ENCODE data around the gene RSAD1.

DNA sequence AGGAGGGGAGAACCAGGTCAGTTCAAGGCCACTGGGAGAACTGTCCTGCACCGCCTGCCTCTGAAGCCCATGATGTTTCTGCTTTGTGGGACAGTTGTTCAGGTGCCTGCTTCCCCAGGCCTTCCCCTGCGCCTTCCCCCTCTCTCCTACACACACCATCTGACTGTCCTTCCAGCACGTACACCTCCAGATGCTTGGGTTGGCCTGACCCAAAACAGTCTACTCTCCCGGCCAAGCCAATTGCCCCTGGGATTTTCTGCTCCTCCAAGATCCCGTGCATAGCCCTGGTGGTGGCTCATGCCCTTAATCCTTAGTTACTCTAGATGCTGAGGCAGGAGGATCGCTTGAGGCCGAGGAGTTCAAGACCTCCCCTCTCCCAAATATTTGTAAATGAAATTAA, 684 bp upstream of the RSAD1 start:
- TF ChIP-seq POLR2A (IDR thresholded peaks at IDR 0.05) (no peak), CTCF (IDR thresholded peaks at IDR 0.05) (no peak)
